Putamen (tissue), 1 donor: ENCODE data around the gene CD79B.
"Not testable (repeated sequence)": the region's sequence is repeated elsewhere in the genome, so short reads cannot be mapped to it uniquely, and the experiment has no call there.

ENCODE experiments used
- DNase-seq: peaks from one replicate; pipeline ENCODE4 v3.0.0-alpha.2; 2016; ENCODE audit warnings: low spot score

Gene CD79B

GRCh38 chr17:63910096-63910495 lies 22.0 kb downstream of the CD79B start:
- no peak for DNase-seq

- not testable (repeated sequence) for DNase-seq
Measured at GRCh38 chr17:63909586-63909985, 22.5 kb downstream of the CD79B start.

GRCh38 chr17:63907161-63907778 lies 24.9 kb downstream of the CD79B start:
- DNase-seq, result not testable (repeated sequence)

GRCh38 chr17:63904796-63905195 lies 27.3 kb downstream of the CD79B start:
- not testable (repeated sequence) for DNase-seq

- not testable (repeated sequence) for DNase-seq
Measured at GRCh38 chr17:63903787-63904201, 28.3 kb downstream of the CD79B start.

GRCh38 chr17:63901971-63902370 lies 30.2 kb downstream of the CD79B start:
- not testable (repeated sequence) for DNase-seq

- DNase-seq, result not testable (repeated sequence)
Measured at GRCh38 chr17:63898899-63899798, 33.0 kb downstream of the CD79B start.

GRCh38 chr17:63896524-63897354 lies 35.4 kb downstream of the CD79B start, which contains the start of gene CSH1:
CSH1 (minus strand) TSS chr17:63896574; CDS start chr17:63896511, 63 bp downstream.
- DNase-seq, result not testable (repeated sequence)

GRCh38 chr17:63894821-63895220 lies 37.3 kb downstream of the CD79B start:
- not testable (repeated sequence) for DNase-seq

GRCh38 chr17:63894021-63894420 lies 38.1 kb downstream of the CD79B start:
- DNase-seq, result not testable (repeated sequence)

- not testable (repeated sequence) for DNase-seq
Measured at GRCh38 chr17:63892316-63893037, 39.7 kb downstream of the CD79B start.

- not testable (repeated sequence) for DNase-seq
Measured at GRCh38 chr17:63889026-63889848, 42.9 kb downstream of the CD79B start.

- not testable (repeated sequence) for DNase-seq
Measured at GRCh38 chr17:63885119-63885518, 47.0 kb downstream of the CD79B start.

- DNase-seq, result not testable (repeated sequence)
Measured at GRCh38 chr17:63882626-63883126, 49.5 kb downstream of the CD79B start.

- DNase-seq, result no peak
Measured at GRCh38 chr17:63881935-63882601, 50.1 kb downstream of the CD79B start, which contains the start of gene GH2. GH2 (minus strand) TSS chr17:63881944; CDS start chr17:63881801, 143 bp downstream.

GRCh38 chr17:63881337-63881736 lies 50.8 kb downstream of the CD79B start:
- DNase-seq, result not testable (repeated sequence)

- no peak for DNase-seq
Measured at GRCh38 chr17:63880706-63881105, 51.4 kb downstream of the CD79B start.
